Loucy (cell line): ENCODE results near the gene ATG10.

Source experiments
- H2AFZ ChIP-seq: fragments of 200-600 bp; sonication (generic); 2 replicates; pipeline ENCODE4 v1.6.0; 2016; ENCODE audit warnings: antibody characterized with exemption, mild to moderate bottlenecking, low read length, moderate library complexity
- H3F3A ChIP-seq: fragments of 200-600 bp; 2 replicates; pipeline ENCODE4 v1.6.0; 2016; ENCODE audit warnings: antibody characterized with exemption, low read depth, mild to moderate bottlenecking
- H3K27me3 ChIP-seq: fragments of 200-600 bp; sonication (generic); 2 replicates; pipeline ENCODE4 v1.6.1; 2014; ENCODE audit warnings: low read length, mild to moderate bottlenecking; ENCODE audit not compliant: insufficient read depth, poor library complexity, severe bottlenecking
- H3K36me3 ChIP-seq: fragments of 200-600 bp; sonication (generic); 2 replicates; pipeline ENCODE4 v1.6.1; 2016; ENCODE audit warnings: low read length; ENCODE audit not compliant: insufficient read depth
- H3K4me1 ChIP-seq: fragments of 200-600 bp; sonication (generic); 2 replicates; pipeline ENCODE4 v1.5.1; 2014; ENCODE audit warnings: low read length, mild to moderate bottlenecking; ENCODE audit not compliant: insufficient read depth, poor library complexity, severe bottlenecking
- H3K4me2 ChIP-seq: fragments of 200-600 bp; sonication (generic); 2 replicates; pipeline ENCODE4 v1.6.0; 2014; ENCODE audit warnings: antibody characterized with exemption, low read length, low read depth, mild to moderate bottlenecking; ENCODE audit not compliant: poor library complexity, severe bottlenecking
- H3K4me3 ChIP-seq: fragments of 200-600 bp; sonication (generic); 2 replicates; pipeline ENCODE4 v1.5.1; 2014; ENCODE audit warnings: low read length, mild to moderate bottlenecking, mixed read lengths; ENCODE audit not compliant: poor library complexity, severe bottlenecking
- H3K79me2 ChIP-seq: fragments of 200-600 bp; sonication (generic); 2 replicates; pipeline ENCODE4 v1.6.1; 2014; ENCODE audit warnings: low read length; ENCODE audit not compliant: insufficient read depth
- H3K9ac ChIP-seq: fragments of 200-600 bp; sonication (generic); 2 replicates; pipeline ENCODE4 v1.6.0; 2014; ENCODE audit warnings: mild to moderate bottlenecking, low read depth, low read length, moderate library complexity; ENCODE audit not compliant: poor library complexity, severe bottlenecking
- H3K9me2 ChIP-seq: fragments of 200-600 bp; sonication (generic); replicated peaks from 2 replicates; pipeline ENCODE4 v1.6.1; 2016; ENCODE audit warnings: low read depth, low read length, mixed read lengths
- H3K9me3 ChIP-seq: fragments of 200-600 bp; sonication (generic); 2 replicates; pipeline ENCODE4 v1.6.1; 2014; ENCODE audit warnings: mild to moderate bottlenecking, antibody characterized with exemption, low read length, low read depth; ENCODE audit not compliant: insufficient read depth
- H4K20me1 ChIP-seq: fragments of 200-600 bp; sonication (generic); 2 replicates; pipeline ENCODE4 v1.6.0; 2014; ENCODE audit warnings: antibody characterized with exemption, low read length, mild to moderate bottlenecking; ENCODE audit not compliant: insufficient read depth, poor library complexity, severe bottlenecking
- EZH2phosphoT487 ChIP-seq: fragments of 200-600 bp; IDR thresholded peaks from 2 replicates; pipeline ENCODE4 v1.6.1; 2018; ENCODE audit warnings: antibody characterized with exemption, mild to moderate bottlenecking, moderate library complexity, borderline replicate concordance
- TF ChIP-seq, protein P1 (sequence below): fragments of 200-600 bp; sonication (generic); conservative IDR thresholded peaks from 2 replicates; pipeline ENCODE4 v1.5.1; 2014; ENCODE audit warnings: mild to moderate bottlenecking, antibody characterized with exemption, low read length

The ATG10 gene

DNA sequence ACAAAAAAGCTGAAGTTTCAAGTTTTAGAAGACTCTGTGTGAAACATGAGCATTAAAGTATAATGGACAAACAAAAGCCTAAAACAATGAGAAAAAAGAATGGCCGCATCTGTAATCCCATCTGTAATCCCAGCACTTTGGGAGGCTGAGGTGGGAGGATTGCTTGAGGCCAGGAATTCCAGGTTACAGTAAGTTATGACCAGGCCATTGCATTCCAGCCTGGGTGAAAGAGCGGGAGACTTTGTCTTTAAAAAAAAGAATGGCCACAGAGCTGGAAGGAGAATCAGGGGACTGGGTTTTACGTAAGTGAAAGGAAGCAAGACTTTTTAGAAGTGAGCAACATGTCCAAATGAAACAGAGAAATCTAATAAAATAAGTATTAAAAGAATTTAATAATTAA is 2.6 kb upstream of the ATG10 start:
- no peaks in the 10 kb centered on the region for H3K27me3 ChIP-seq
- peaks cover 24% of the 10 kb centered on the region for H3K79me2 ChIP-seq
- H3K4me1 ChIP-seq: peaks cover 34% of the 10 kb centered on the region
- no peaks in the 10 kb centered on the region for H4K20me1 ChIP-seq
- H3K9ac ChIP-seq: no peak overlapping the region
- H3K9me2 ChIP-seq: no peaks in the 10 kb centered on the region
- no peaks in the 10 kb centered on the region for H3K9me3 ChIP-seq
- no peak overlapping the region for H3K4me3 ChIP-seq
- TF ChIP-seq EZH2phosphoT487: no peak
- TF ChIP-seq, protein P1, sequence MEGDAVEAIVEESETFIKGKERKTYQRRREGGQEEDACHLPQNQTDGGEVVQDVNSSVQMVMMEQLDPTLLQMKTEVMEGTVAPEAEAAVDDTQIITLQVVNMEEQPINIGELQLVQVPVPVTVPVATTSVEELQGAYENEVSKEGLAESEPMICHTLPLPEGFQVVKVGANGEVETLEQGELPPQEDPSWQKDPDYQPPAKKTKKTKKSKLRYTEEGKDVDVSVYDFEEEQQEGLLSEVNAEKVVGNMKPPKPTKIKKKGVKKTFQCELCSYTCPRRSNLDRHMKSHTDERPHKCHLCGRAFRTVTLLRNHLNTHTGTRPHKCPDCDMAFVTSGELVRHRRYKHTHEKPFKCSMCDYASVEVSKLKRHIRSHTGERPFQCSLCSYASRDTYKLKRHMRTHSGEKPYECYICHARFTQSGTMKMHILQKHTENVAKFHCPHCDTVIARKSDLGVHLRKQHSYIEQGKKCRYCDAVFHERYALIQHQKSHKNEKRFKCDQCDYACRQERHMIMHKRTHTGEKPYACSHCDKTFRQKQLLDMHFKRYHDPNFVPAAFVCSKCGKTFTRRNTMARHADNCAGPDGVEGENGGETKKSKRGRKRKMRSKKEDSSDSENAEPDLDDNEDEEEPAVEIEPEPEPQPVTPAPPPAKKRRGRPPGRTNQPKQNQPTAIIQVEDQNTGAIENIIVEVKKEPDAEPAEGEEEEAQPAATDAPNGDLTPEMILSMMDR: no peak
- H2AFZ ChIP-seq: no peak overlapping the region
- H3K4me2 ChIP-seq: no peak overlapping the region
- H3K36me3 ChIP-seq: no peaks in the 10 kb centered on the region
- H3F3A ChIP-seq: no peaks in the 10 kb centered on the region

DNA sequence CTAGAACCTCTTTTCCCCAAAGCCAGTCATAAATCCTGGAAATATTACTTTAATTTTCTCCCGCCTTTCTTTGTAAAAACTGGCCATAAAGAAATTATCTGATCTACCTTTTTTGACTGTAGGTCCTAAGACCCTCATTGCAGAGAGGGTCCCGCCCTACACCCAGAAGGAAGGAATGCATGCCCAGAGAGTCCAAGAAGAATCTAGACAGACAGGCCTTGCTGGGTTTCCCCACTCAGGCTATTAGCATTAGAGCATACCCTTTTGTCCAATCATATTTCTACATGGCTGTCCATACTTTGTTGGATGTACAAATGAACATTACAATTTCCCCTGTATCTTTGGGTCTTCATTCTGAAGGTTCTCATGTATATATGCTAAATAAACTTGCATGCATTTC is 1.9 kb upstream of the ATG10 start:
- no peak for TF ChIP-seq EZH2phosphoT487
- TF ChIP-seq, protein P1: no peak
- peaks cover 41% of the 10 kb centered on the region for H3K4me1 ChIP-seq
- no peaks in the 10 kb centered on the region for H3K27me3 ChIP-seq
- no peaks in the 10 kb centered on the region for H3K36me3 ChIP-seq
- no peaks in the 10 kb centered on the region for H3K9me2 ChIP-seq
- H3K9ac ChIP-seq: no peak overlapping the region
- H3K9me3 ChIP-seq: no peaks in the 10 kb centered on the region
- no peaks in the 10 kb centered on the region for H4K20me1 ChIP-seq
- H3K79me2 ChIP-seq: peaks cover 27% of the 10 kb centered on the region
- H2AFZ ChIP-seq: peak overlapping the region; percentile 81
- H3F3A ChIP-seq: no peaks in the 10 kb centered on the region
- H3K4me2 ChIP-seq: no peak overlapping the region
- H3K4me3 ChIP-seq: no peak overlapping the region

DNA sequence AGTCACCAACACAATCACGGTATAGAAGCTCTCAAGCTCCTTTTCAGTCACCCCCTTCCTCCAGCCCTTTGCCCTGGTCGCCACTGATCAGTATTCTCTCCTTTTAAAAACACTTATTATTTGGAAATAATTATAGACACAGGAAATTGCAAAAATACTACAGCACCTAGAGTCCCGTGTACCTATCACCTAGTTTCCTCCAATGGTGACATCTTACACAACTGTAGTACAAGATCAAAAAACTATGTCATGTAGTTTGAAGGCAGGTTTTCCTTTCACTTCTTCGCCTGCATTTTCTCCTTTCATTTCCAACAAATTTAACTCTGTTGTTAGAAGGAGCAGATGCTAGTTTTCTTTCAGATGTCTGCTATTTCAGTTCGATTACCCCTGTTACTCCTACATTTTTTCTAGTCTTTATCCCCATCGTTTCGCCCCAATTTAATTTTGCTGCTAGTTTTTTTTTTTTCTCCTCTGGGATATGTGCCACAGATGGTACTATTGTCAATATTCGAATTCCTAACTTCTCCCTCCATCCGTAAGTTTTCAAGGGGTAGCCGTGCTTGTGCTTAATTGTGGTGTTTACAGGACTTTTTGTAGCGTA is 612 bp upstream of the ATG10 start:
- Histone ChIP-seq H2AFZ (peak overlapping the region; percentile 97), H3K36me3 (no peaks in the 10 kb centered on the region), H3K27me3 (no peaks in the 10 kb centered on the region), H4K20me1 (no peaks in the 10 kb centered on the region), H3K9ac (peak overlapping the region; percentile 99), H3K79me2 (peaks cover 27% of the 10 kb centered on the region), H3K4me3 (peak overlapping the region; percentile 100), H3K9me3 (no peaks in the 10 kb centered on the region), H3K4me1 (peaks cover 44% of the 10 kb centered on the region), H3K4me2 (peak overlapping the region; percentile 92), H3F3A (no peaks in the 10 kb centered on the region), H3K9me2 (no peaks in the 10 kb centered on the region)
- TF ChIP-seq, protein P1: no peak
- TF ChIP-seq EZH2phosphoT487: no peak
